ENCODE measurements around the gene RNF182. TPM values are rescaled to one million over a fixed set of nuclear protein-coding genes. Genes with fewer than 3 reads are reported as not detected.
"Not testable (repeated sequence)": the region's sequence is repeated elsewhere in the genome, so short reads cannot be mapped to it uniquely, and the experiment has no call there.

The RNF182 gene
- total RNA-seq, 1 experiment from 2014 or later = 0.20 TPM

- not testable (repeated sequence) for H3K4me1 ChIP-seq; H3K4me3 ChIP-seq; H3K27me3 ChIP-seq; DNase-seq; H3K27ac ChIP-seq; H3K36me3 ChIP-seq; H3K9me3 ChIP-seq (replicated peaks)
Measured at GRCh38 chr6:14018559-14018958, 93.8 kb downstream of the RNF182 start.

- H3K36me3 ChIP-seq = no peaks in the 10 kb centered on the region
- no peak overlapping the region for H3K27ac ChIP-seq
- no peak overlapping the region for H3K4me3 ChIP-seq
- no peaks in the 10 kb centered on the region for H3K9me3 ChIP-seq (replicated peaks)
- H3K4me1 ChIP-seq = no peaks in the 10 kb centered on the region
- no peak for DNase-seq
- H3K27me3 ChIP-seq = no peaks in the 10 kb centered on the region
Measured at GRCh38 chr6:14020551-14020950, 95.8 kb downstream of the RNF182 start.

GRCh38 chr6:14021449-14021848 lies 96.7 kb downstream of the RNF182 start:
- H3K9me3 ChIP-seq (replicated peaks) = no peaks in the 10 kb centered on the region
- no peaks in the 10 kb centered on the region for H3K36me3 ChIP-seq
- H3K27me3 ChIP-seq = no peaks in the 10 kb centered on the region
- no peaks in the 10 kb centered on the region for H3K4me1 ChIP-seq
- DNase-seq = no peak
- no peak overlapping the region for H3K27ac ChIP-seq
- H3K4me3 ChIP-seq = no peak overlapping the region

GRCh38 chr6:14022673-14023072 lies 97.9 kb downstream of the RNF182 start:
- no peaks in the 10 kb centered on the region for H3K27me3 ChIP-seq
- no peak overlapping the region for H3K4me3 ChIP-seq
- DNase-seq = no peak
- H3K36me3 ChIP-seq = no peaks in the 10 kb centered on the region
- H3K4me1 ChIP-seq = no peaks in the 10 kb centered on the region
- H3K27ac ChIP-seq = no peak overlapping the region
- no peaks in the 10 kb centered on the region for H3K9me3 ChIP-seq (replicated peaks)

GRCh38 chr6:14023855-14024254 lies 99.1 kb downstream of the RNF182 start:
- Histone ChIP-seq H3K27ac (no peak overlapping the region), H3K4me3 (no peak overlapping the region), H3K36me3 (no peaks in the 10 kb centered on the region), H3K27me3 (no peaks in the 10 kb centered on the region), H3K4me1 (no peaks in the 10 kb centered on the region), H3K9me3 (replicated peaks) (no peaks in the 10 kb centered on the region)
- no peak for DNase-seq

- Histone ChIP-seq H3K9me3 (replicated peaks) (no peaks in the 10 kb centered on the region), H3K27me3 (no peaks in the 10 kb centered on the region), H3K36me3 (no peaks in the 10 kb centered on the region), H3K4me1 (no peaks in the 10 kb centered on the region), H3K27ac (no peak overlapping the region), H3K4me3 (no peak overlapping the region)
- DNase-seq = no peak
Measured at GRCh38 chr6:14025160-14025559, 100.4 kb downstream of the RNF182 start.

- H3K4me3 ChIP-seq = no peak overlapping the region
- peak; percentile 1 to 2 for DNase-seq
- H3K9me3 ChIP-seq (replicated peaks) = no peaks in the 10 kb centered on the region
- H3K27me3 ChIP-seq = no peaks in the 10 kb centered on the region
- no peak overlapping the region for H3K27ac ChIP-seq
- H3K4me1 ChIP-seq = no peaks in the 10 kb centered on the region
- H3K36me3 ChIP-seq = no peaks in the 10 kb centered on the region
Measured at GRCh38 chr6:14026831-14027539, 102.2 kb downstream of the RNF182 start.

- no peak for DNase-seq
- Histone ChIP-seq H3K27ac (no peak overlapping the region), H3K9me3 (replicated peaks) (no peaks in the 10 kb centered on the region), H3K27me3 (no peaks in the 10 kb centered on the region), H3K36me3 (no peaks in the 10 kb centered on the region), H3K4me1 (no peaks in the 10 kb centered on the region), H3K4me3 (no peak overlapping the region)
Measured at GRCh38 chr6:14028631-14029030, 103.9 kb downstream of the RNF182 start.

- Histone ChIP-seq H3K27me3 (no peaks in the 10 kb centered on the region), H3K9me3 (replicated peaks) (no peaks in the 10 kb centered on the region), H3K4me3 (no peak overlapping the region), H3K4me1 (no peaks in the 10 kb centered on the region), H3K36me3 (no peaks in the 10 kb centered on the region), H3K27ac (no peak overlapping the region)
- no peak for DNase-seq
Measured at GRCh38 chr6:14029605-14030004, 104.9 kb downstream of the RNF182 start.

Other genes starting within 250 kb of the RNF182 start
- 20.1 and 22.7 TPM in 2 replicates for gene RANBP9, start 213.1 kb upstream of the RNF182 start, total RNA-seq (2014; rRNA removed; shearing (Covaris generic))
- gene MCUR1, start 110.4 kb upstream of the RNF182 start, total RNA-seq (2014; rRNA removed; shearing (Covaris generic)) = 15.3 and 16.0 TPM in 2 replicates
- gene CD83, start 192.8 kb downstream of the RNF182 start, total RNA-seq (2014; rRNA removed; shearing (Covaris generic)) = 13.2 and 15.0 TPM in 2 replicates

Data from SJCRH30 (cell line).